Vagina (tissue), 2 donors: Measurements from ENCODE around the gene CEACAM19.

Experiments used
- CTCF ChIP-seq, 3 experiments: fragments of 450-650 bp in 2 of 3; fragments of 200-600 bp in 1 of 3; sonication (generic) in 1 of 3; IDR thresholded peaks; one replicate each; pipeline ENCODE4 v1.5.1; 2017 to 2019; ENCODE audit warnings: antibody characterized with exemption in 3 of 3, mild to moderate bottlenecking in 2 of 3, moderate library complexity in 2 of 3
- POLR2A ChIP-seq, 2 donors: fragments of 450-650 bp; IDR thresholded peaks; one replicate each; pipeline ENCODE4 v1.6.1; 2017; ENCODE audit warnings: antibody characterized with exemption in 2 of 2, mild to moderate bottlenecking in 2 of 2, moderate library complexity in 2 of 2
- POLR2AphosphoS5 ChIP-seq, 2 donors: sonication (generic); formaldehyde crosslinking; IDR thresholded peaks; one replicate each; pipeline ENCODE4 v1.9.0; 2017; ENCODE audit warnings: antibody characterized with exemption in 2 of 2, mild to moderate bottlenecking in 2 of 2, low read depth in 1 of 2; ENCODE audit not compliant: insufficient read depth in 1 of 2

- TF ChIP-seq CTCF (IDR thresholded peaks at IDR 0.05), result no peak
- TF ChIP-seq POLR2AphosphoS5 (IDR thresholded peaks at IDR 0.05; ENCODE audit: insufficient read depth in 1 of 2, low read depth in 1 of 2), result no peak
- no peak for TF ChIP-seq POLR2A (IDR thresholded peaks at IDR 0.05)
Measured at GRCh38 chr19:44697670-44698034, 26.4 kb downstream of the CEACAM19 start.
